ENCODE results near the gene HTT. TPM values are rescaled to one million over a fixed set of nuclear protein-coding genes. Genes with fewer than 3 reads are reported as not detected.

Gene HTT
- total and polyA plus RNA-seq, 10 of the 15 experiments (the other 5 are each of a cell fraction or from before 2014, with no cell fraction given): 3.3 to 113 (median 43.3) TPM

DNA sequence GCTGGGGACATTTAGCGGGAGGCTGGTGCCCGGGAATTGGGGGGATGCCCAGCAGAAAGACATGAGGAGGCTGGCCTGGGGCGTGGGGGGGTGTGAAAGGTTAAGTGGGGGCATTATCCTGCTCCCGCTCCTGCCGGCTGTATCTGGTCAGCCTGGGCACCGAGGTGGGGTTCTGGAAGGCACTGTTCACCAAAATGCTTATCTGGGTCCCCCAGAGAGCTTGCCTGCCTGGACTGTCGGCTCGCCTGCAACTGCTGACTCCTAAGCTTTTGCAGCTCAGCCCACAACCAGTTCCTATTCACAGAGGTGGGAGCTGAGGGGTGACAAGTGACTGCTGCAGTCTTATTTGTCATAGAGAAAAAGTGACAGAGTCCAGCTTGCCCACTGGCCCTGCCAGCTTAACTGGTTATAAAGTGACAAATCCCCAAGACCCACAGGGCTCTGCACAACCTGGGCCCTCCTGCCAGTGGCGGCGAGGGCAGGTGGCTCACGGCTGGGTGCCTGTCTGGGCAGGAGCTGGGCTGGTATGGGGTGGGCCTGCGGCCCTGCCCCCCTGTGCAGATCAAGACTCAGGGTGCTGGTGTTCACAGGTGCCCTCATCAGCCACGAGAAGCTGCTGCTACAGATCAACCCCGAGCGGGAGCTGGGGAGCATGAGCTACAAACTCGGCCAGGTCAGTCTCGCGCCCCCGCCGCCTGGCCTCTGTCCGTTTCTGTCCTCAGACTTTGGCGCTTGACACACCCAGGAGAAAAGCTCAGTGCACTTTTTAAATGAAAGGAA lies 150.8 kb downstream of the HTT start:
- Histone ChIP-seq H4K20me1 (ENCODE audit: control insufficient read depth, insufficient read depth) (no peaks in the 10 kb centered on the region), H3K4me3 (no peak overlapping the region), H2AFZ (ENCODE audit: control insufficient read depth, low read depth, low read length) (no peak overlapping the region), H3K79me2 (ENCODE audit: control insufficient read depth, insufficient read depth, low read length) (no peaks in the 10 kb centered on the region), H3K27me3 (replicated peaks in 1 of 2; ENCODE audit: control insufficient read depth in 2 of 2, insufficient read depth in 2 of 2, low read length in 1 of 2) (no peaks in the 10 kb centered on the region), H3K9ac (ENCODE audit: control insufficient read depth, insufficient read depth, low read length) (no peak overlapping the region), H3K36me3 (ENCODE audit: control insufficient read depth in 2 of 2, insufficient read depth in 2 of 2, low read length in 1 of 2) (peaks cover 46 to 55% of the 10 kb centered on the region in 2 experiments), H3K4me2 (ENCODE audit: control insufficient read depth, insufficient read depth) (no peak overlapping the region), H3K9me3 (replicated peaks; ENCODE audit: control insufficient read depth, insufficient read depth, low read length) (no peaks in the 10 kb centered on the region), H3K27ac (ENCODE audit: control insufficient read depth, insufficient read depth) (no peak overlapping the region), H3K4me1 (ENCODE audit: control insufficient read depth, insufficient read depth, low read length) (no peaks in the 10 kb centered on the region)
- CTCF ChIA-PET: interaction anchor here (0.6 to 1.8 kb wide), 4 partner anchors 19 to 255 kb away, joined by 3 to 5 read pairs (median 4); no protein-coding TSS in a partner anchor
- DNase-seq (ENCODE audit: low read depth, low spot score) (no peak), ATAC-seq (no peak), FAIRE-seq (no peak)
- SMC1A ChIA-PET (ENCODE audit: uncharacterized antibody, unreplicated experiment): interaction anchor here (0.6 to 1.1 kb wide), 2 partner anchors 12 to 528 kb away, joined by 3 read pairs; no protein-coding TSS in a partner anchor
- RAD21 ChIA-PET (ENCODE audit: unreplicated experiment): no interaction called here
- no peak for TF ChIP-seq SMC3 (IDR thresholded peaks at IDR 0.05; ENCODE audit: borderline replicate concordance, low read length)
- TF ChIP-seq SMAD1 (IDR thresholded peaks at IDR 0.05; ENCODE audit: low read depth, partially characterized antibody): no peak
- no peak for TF ChIP-seq RB1 (IDR thresholded peaks at IDR 0.05; ENCODE audit: borderline replicate concordance)
- no peak for TF ChIP-seq ZSCAN29 (IDR thresholded peaks at IDR 0.05)
- no peak for TF ChIP-seq NFYA (IDR thresholded peaks at IDR 0.05; ENCODE audit: borderline replicate concordance, low read depth, low read length)
- no TSS peak for BruUV-seq (replicated peaks)
- intact Hi-C loops (cut with micrococcal nuclease; ENCODE audit: unreplicated experiment): no loop called here
- 91% methylated on average over 22 of the region's 22 CpGs for WGBS (ENCODE audit: insufficient coverage, insufficient replicate concordance, low lambda C conversion rate, missing lambda C conversion rate)
- POLR2A ChIA-PET: no interaction called here
- in situ Hi-C loops (cut with MboI): no loop called here

DNA sequence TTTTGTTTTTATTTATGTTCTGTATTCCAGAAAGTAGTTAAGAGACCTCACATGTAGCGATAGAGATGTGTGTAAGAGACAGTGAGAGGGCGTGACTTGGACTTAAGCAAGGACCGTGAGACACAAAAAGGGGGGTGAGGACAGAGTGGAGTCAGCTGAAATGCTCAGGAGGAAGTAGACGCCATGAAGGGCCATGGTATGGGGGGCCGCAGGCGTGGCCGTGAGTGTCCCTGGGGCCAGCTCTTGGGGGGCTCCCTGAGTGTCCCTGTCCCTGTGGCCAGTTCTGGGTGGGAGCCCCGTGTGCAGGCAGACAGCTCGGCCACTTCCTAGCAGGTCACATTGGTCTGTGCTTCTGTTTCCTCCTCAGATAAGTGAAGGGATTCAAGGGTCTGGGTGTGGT lies 151.5 kb downstream of the HTT start:
- H2AFZ ChIP-seq (ENCODE audit: control insufficient read depth, low read depth, low read length): no peak overlapping the region
- no TSS peak for BruUV-seq (replicated peaks)
- ATAC-seq (no peak), DNase-seq (ENCODE audit: low read depth, low spot score) (no peak), FAIRE-seq (no peak)
- ChIA-PET CTCF (interaction anchor here (0.6 to 0.8 kb wide), 3 partner anchors 18 to 108 kb away, joined by 3 to 4 read pairs (median 3); no protein-coding TSS in a partner anchor), RAD21 (ENCODE audit: unreplicated experiment) (no interaction called here), POLR2A (no interaction called here), SMC1A (ENCODE audit: uncharacterized antibody, unreplicated experiment) (no interaction called here)
- WGBS (ENCODE audit: insufficient coverage, insufficient replicate concordance, low lambda C conversion rate, missing lambda C conversion rate): 98% methylated on average over 9 of the region's 9 CpGs
- no peaks in the 10 kb centered on the region for H3K9me3 ChIP-seq (replicated peaks; ENCODE audit: control insufficient read depth, insufficient read depth, low read length)
- no peak overlapping the region for H3K4me3 ChIP-seq
- H3K4me1 ChIP-seq (ENCODE audit: control insufficient read depth, insufficient read depth, low read length): no peaks in the 10 kb centered on the region
- no peaks in the 10 kb centered on the region for H3K79me2 ChIP-seq (ENCODE audit: control insufficient read depth, insufficient read depth, low read length)
- intact Hi-C loops (cut with micrococcal nuclease; ENCODE audit: unreplicated experiment): no loop called here
- no peak overlapping the region for H3K27ac ChIP-seq (ENCODE audit: control insufficient read depth, insufficient read depth)
- no peaks in the 10 kb centered on the region for H4K20me1 ChIP-seq (ENCODE audit: control insufficient read depth, insufficient read depth)
- in situ Hi-C loops (cut with MboI): no loop called here
- no peak overlapping the region for H3K9ac ChIP-seq (ENCODE audit: control insufficient read depth, insufficient read depth, low read length)
- peaks cover 46 to 54% of the 10 kb centered on the region in 2 experiments for H3K36me3 ChIP-seq (ENCODE audit: control insufficient read depth in 2 of 2, insufficient read depth in 2 of 2, low read length in 1 of 2)
- no peak overlapping the region for H3K4me2 ChIP-seq (ENCODE audit: control insufficient read depth, insufficient read depth)
- H3K27me3 ChIP-seq (replicated peaks in 1 of 2; ENCODE audit: control insufficient read depth in 2 of 2, insufficient read depth in 2 of 2, low read length in 1 of 2): no peaks in the 10 kb centered on the region
- no peak for TF ChIP-seq EP300 (IDR thresholded peaks at IDR 0.05; ENCODE audit: borderline replicate concordance in 1 of 2, control insufficient read depth in 1 of 2, low read depth in 2 of 2, low read length in 2 of 2)
- TF ChIP-seq FOXK2 (IDR thresholded peaks at IDR 0.05): no peak
- TF ChIP-seq ZNF687 (IDR thresholded peaks at IDR 0.05): no peak
- no peak for TF ChIP-seq MYC (IDR thresholded peaks at IDR 0.05; ENCODE audit: insufficient read depth, insufficient read length, insufficient replicate concordance, low read length, severe bottlenecking)
- TF ChIP-seq, protein P1, sequence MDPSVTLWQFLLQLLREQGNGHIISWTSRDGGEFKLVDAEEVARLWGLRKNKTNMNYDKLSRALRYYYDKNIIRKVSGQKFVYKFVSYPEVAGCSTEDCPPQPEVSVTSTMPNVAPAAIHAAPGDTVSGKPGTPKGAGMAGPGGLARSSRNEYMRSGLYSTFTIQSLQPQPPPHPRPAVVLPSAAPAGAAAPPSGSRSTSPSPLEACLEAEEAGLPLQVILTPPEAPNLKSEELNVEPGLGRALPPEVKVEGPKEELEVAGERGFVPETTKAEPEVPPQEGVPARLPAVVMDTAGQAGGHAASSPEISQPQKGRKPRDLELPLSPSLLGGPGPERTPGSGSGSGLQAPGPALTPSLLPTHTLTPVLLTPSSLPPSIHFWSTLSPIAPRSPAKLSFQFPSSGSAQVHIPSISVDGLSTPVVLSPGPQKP (IDR thresholded peaks at IDR 0.05; ENCODE audit: low read depth, low read length): no peak
- TF ChIP-seq ZNF384 (IDR thresholded peaks at IDR 0.05; ENCODE audit: borderline replicate concordance, low read depth, low read length): no peak

Measured in GM12878 (cell line).